Endothelial cell of umbilical vein (primary cell): ENCODE measurements around the gene PNPO. TPM values are rescaled to one million over a fixed set of nuclear protein-coding genes. Genes with fewer than 3 reads are reported as not detected.

Source experiments
- BruUV-seq: library from RNA; stranded (reverse); fragments of 400-500 nt; replicated peaks from 2 replicates; lab custom pipeline; 2021; lab: Mats Ljungman, UMichigan
- CTCF ChIA-PET: fragments of 300-600, 350-600 bp; sonication (Branson Sonifier 250); formaldehyde crosslinking; loops from one replicate; lab custom pipeline; 2021; ENCODE audit warnings: antibody characterized with exemption, inconsistent platforms; lab: Charles Lee
- POLR2A ChIA-PET: fragments of 300-600, 350-600 bp; sonication (Branson Sonifier 250); formaldehyde crosslinking; loops from one replicate; lab custom pipeline; 2021; ENCODE audit warnings: antibody characterized with exemption, inconsistent platforms; lab: Charles Lee
- DNase-seq: peaks from one replicate; pipeline ENCODE4 v3.0.0-alpha.2; 2011; ENCODE audit warnings: low read depth, low spot score
- FAIRE-seq: peaks from 2 replicates; lab custom pipeline; 2011; peaks lifted over from hg19 to GRCh38; lab: Jason Lieb, UNC
- H2AFZ ChIP-seq: 2 replicates; pipeline ENCODE4 v1.6.0; 2012; ENCODE audit warnings: low read depth, low read length, control low read depth, inconsistent platforms
- H3K27ac ChIP-seq: 2 replicates; pipeline ENCODE4 v1.5.1; 2011; ENCODE audit warnings: low read depth, mild to moderate bottlenecking, control low read depth, low read length, moderate library complexity; ENCODE audit not compliant: insufficient read depth
- H3K27me3 ChIP-seq, 2 experiments: 2 replicates each; pipeline versions ENCODE4 v1.6.0 to v1.6.1; 2011; ENCODE audit warnings: low read length in 2 of 2, mixed read lengths in 1 of 2; ENCODE audit not compliant: control insufficient read depth in 2 of 2, insufficient read depth in 2 of 2
- H3K36me3 ChIP-seq, 2 experiments: 2 replicates in 1 of 2; 3 replicates in 1 of 2; pipeline ENCODE4 v1.5.1; 2011; ENCODE audit warnings: low read length in 2 of 2, mild to moderate bottlenecking in 1 of 2, moderate library complexity in 1 of 2; ENCODE audit not compliant: control insufficient read depth in 2 of 2, insufficient read depth in 2 of 2; ENCODE audit errors: extremely low read depth in 1 of 2
- H3K4me1 ChIP-seq: 3 replicates; pipeline ENCODE4 v1.5.1; 2011; ENCODE audit warnings: mild to moderate bottlenecking, low read length; ENCODE audit not compliant: control insufficient read depth, insufficient read depth; ENCODE audit errors: extremely low read depth
- H3K4me2 ChIP-seq: 2 replicates; pipeline ENCODE4 v1.6.1; 2011; ENCODE audit warnings: low read length, control low read depth, mixed read lengths; ENCODE audit not compliant: insufficient read depth
- H3K4me3 ChIP-seq, 3 experiments: fragments of 200-600 bp in 1 of 3; sonication (generic), shearing (Covaris generic) in 1 of 3; replicated peaks in 1 of 3; 2 replicates each; pipeline ENCODE4 v1.5.1; 2011 to 2016; ENCODE audit warnings: control low read depth in 3 of 3, low read length in 3 of 3, mild to moderate bottlenecking in 2 of 3, inconsistent platforms in 1 of 3, low read depth in 1 of 3, moderate library complexity in 1 of 3; ENCODE audit not compliant: insufficient read depth in 1 of 3
- H3K79me2 ChIP-seq: 2 replicates; pipeline ENCODE4 v1.6.0; 2012; ENCODE audit warnings: low read length, inconsistent platforms; ENCODE audit not compliant: control insufficient read depth, insufficient read depth
- H3K9ac ChIP-seq: replicated peaks from 2 replicates; pipeline ENCODE3; 2011; ENCODE audit warnings: low read length, control low read depth; ENCODE audit not compliant: insufficient read depth; ENCODE audit errors: extremely low read depth
- H3K9me1 ChIP-seq: replicated peaks from 3 replicates; pipeline ENCODE4 v1.6.0; 2011; ENCODE audit warnings: mild to moderate bottlenecking, low read length; ENCODE audit not compliant: control insufficient read depth, insufficient read depth; ENCODE audit errors: extremely low read depth
- H3K9me3 ChIP-seq: replicated peaks from 2 replicates; pipeline ENCODE4 v1.5.1; 2012; ENCODE audit warnings: low read length, inconsistent platforms; ENCODE audit not compliant: control insufficient read depth, insufficient read depth
- H4K20me1 ChIP-seq: replicated peaks from 2 replicates; pipeline ENCODE3; 2011; ENCODE audit warnings: mild to moderate bottlenecking, low read length; ENCODE audit not compliant: control insufficient read depth, insufficient read depth; ENCODE audit errors: extremely low read depth
- EZH2 ChIP-seq: IDR thresholded peaks from 2 replicates; pipeline ENCODE4 v1.6.1; 2012; ENCODE audit warnings: borderline replicate concordance, low read depth, mild to moderate bottlenecking, moderate library complexity, low read length, inconsistent platforms; ENCODE audit not compliant: severe bottlenecking
- FOS ChIP-seq: IDR thresholded peaks from 2 replicates; pipeline ENCODE4 v1.6.1; 2011; ENCODE audit warnings: mild to moderate bottlenecking, low read length, moderate library complexity, borderline replicate concordance; ENCODE audit not compliant: insufficient read depth
- GATA2 ChIP-seq: IDR thresholded peaks from 2 replicates; pipeline ENCODE4 v1.7.0; 2011; ENCODE audit warnings: low read depth, mild to moderate bottlenecking, moderate library complexity, mixed read lengths, low read length; ENCODE audit not compliant: insufficient read length, insufficient read depth
- JUN ChIP-seq: IDR thresholded peaks from 2 replicates; pipeline ENCODE4 v1.6.1; 2011; ENCODE audit warnings: borderline replicate concordance, low read depth; ENCODE audit not compliant: insufficient read length, insufficient read depth
- MYC ChIP-seq: IDR thresholded peaks from one replicate; pipeline ENCODE4 v1.6.1; 2011; ENCODE audit warnings: mild to moderate bottlenecking, low read depth, low read length
- POLR2A ChIP-seq: IDR thresholded peaks from 2 replicates; pipeline ENCODE4 v1.6.1; 2012; ENCODE audit warnings: low read depth, mild to moderate bottlenecking, control low read depth, low read length
- POLR2AphosphoS5 ChIP-seq: IDR thresholded peaks from 2 replicates; pipeline ENCODE4 v1.6.1; 2012; ENCODE audit warnings: low read depth, mild to moderate bottlenecking, control low read depth, low read length, moderate library complexity; ENCODE audit not compliant: insufficient read depth
- dilution Hi-C: fragments of 300-500 bp; cut with MboI; formaldehyde crosslinking; loops from one replicate; pipeline ENCODE4 v1.15.0; 2019; ENCODE audit warnings: low sequenced_read_pairs; ENCODE audit not compliant: extremely low pct_ligation_motif_present
- intact Hi-C: fragments of 100-400 bp; cut with micrococcal nuclease; formaldehyde crosslinking; loops from one replicate; pipeline ENCODE4 v1.10.0; 2022
- polyA plus RNA-seq, 4 experiments: library from polyadenylated mRNA; depleted of rRNA in 3 of 4; stranded (reverse) in 3 of 4; unstranded in 1 of 4; fragments of >200 nt; gene quantifications; 2 replicates each; pipeline versions ENCODE4 v1.2.1 to v1.2.3, GENCODE V29; 2011 to 2012; ENCODE audit warnings: missing spikeins in 1 of 4
- total RNA-seq: library from RNA; stranded (reverse); gene quantifications from 2 replicates; pipeline ENCODE4 v1.2.3, GENCODE V29; 2021
- TF ChIP-seq, protein P1 (sequence below), 2 donors: IDR thresholded peaks; 1 replicate in 1 of 2; 2 replicates in 1 of 2; pipeline ENCODE4 v1.5.1; 2011; ENCODE audit warnings: low read length in 2 of 2, mild to moderate bottlenecking in 2 of 2, moderate library complexity in 2 of 2, control low read depth in 1 of 2, inconsistent platforms in 1 of 2, low read depth in 1 of 2; ENCODE audit not compliant: insufficient read depth in 1 of 2; ENCODE audit errors: extremely low read depth in 1 of 2
- TF ChIP-seq, protein P2 (sequence below): IDR thresholded peaks from 2 replicates; pipeline ENCODE4 v1.6.1; 2011; ENCODE audit not compliant: insufficient read depth, insufficient read length

PNPO gene
- total and polyA plus RNA-seq, 2 donors (not counting 3 experiments of a cell fraction or from before 2014, with no cell fraction given): 19.7 to 22.0 TPM

DNA sequence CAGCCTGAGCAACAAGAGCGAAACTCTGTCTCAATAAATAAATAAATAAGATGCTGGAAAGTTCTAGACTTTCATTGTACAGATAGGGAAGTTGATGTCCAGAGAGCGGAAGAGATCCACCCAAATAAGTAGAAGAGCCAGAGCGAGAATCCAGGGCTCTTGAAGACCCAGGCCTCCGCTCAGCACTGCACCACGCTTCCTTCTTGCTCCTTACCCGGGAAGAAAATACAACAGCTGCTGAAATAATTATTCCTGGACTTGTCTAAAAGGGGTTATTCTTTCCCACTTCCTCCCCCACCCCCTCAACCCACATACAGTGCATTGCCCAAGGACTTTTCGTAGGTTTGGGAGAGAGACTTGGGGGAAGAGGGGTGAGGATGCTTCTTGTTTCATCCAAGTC, 56.2 kb downstream of the PNPO start:
- TF ChIP-seq, protein P1, sequence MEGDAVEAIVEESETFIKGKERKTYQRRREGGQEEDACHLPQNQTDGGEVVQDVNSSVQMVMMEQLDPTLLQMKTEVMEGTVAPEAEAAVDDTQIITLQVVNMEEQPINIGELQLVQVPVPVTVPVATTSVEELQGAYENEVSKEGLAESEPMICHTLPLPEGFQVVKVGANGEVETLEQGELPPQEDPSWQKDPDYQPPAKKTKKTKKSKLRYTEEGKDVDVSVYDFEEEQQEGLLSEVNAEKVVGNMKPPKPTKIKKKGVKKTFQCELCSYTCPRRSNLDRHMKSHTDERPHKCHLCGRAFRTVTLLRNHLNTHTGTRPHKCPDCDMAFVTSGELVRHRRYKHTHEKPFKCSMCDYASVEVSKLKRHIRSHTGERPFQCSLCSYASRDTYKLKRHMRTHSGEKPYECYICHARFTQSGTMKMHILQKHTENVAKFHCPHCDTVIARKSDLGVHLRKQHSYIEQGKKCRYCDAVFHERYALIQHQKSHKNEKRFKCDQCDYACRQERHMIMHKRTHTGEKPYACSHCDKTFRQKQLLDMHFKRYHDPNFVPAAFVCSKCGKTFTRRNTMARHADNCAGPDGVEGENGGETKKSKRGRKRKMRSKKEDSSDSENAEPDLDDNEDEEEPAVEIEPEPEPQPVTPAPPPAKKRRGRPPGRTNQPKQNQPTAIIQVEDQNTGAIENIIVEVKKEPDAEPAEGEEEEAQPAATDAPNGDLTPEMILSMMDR (IDR thresholded peaks at IDR 0.05; ENCODE audit: extremely low read depth in 1 of 2, insufficient read depth in 1 of 2, low read depth in 1 of 2, low read length in 2 of 2): no peak
- TF ChIP-seq POLR2A: no peak
- no peak for TF ChIP-seq FOS
- no peak for TF ChIP-seq GATA2
- no peak for TF ChIP-seq JUN
- TF ChIP-seq POLR2AphosphoS5: no peak
- TF ChIP-seq MYC: no peak
- TF ChIP-seq EZH2: no peak
- TF ChIP-seq, protein P2, sequence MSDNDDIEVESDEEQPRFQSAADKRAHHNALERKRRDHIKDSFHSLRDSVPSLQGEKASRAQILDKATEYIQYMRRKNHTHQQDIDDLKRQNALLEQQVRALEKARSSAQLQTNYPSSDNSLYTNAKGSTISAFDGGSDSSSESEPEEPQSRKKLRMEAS: no peak
- BruUV-seq: no TSS peak
- ChIA-PET CTCF (interaction anchor here (0.7 kb wide), 1 partner anchor 13 kb away, joined by 3 read pairs; no protein-coding TSS in a partner anchor), POLR2A (no interaction called here)
- Histone ChIP-seq H3K79me2 (no peaks in the 10 kb centered on the region), H4K20me1 (no peaks in the 10 kb centered on the region), H3K9me3 (no peaks in the 10 kb centered on the region), H3K9ac (no peak overlapping the region), H3K4me3 (no peak overlapping the region), H3K27me3 (no peaks in the 10 kb centered on the region), H3K27ac (no peak overlapping the region), H3K36me3 (no peaks in the 10 kb centered on the region), H3K4me1 (peaks cover 11% of the 10 kb centered on the region), H2AFZ (no peak overlapping the region), H3K9me1 (no peaks in the 10 kb centered on the region), H3K4me2 (no peak overlapping the region)
- FAIRE-seq: no peak
- intact Hi-C loops: no loop called here
- dilution Hi-C loops: no loop called here
- no peak for DNase-seq
